Activated CD8-positive, alpha-beta memory T cell treated with anti-CD3 and anti-CD28 coated beads for 24 hours (primary cell): Measurements from ENCODE around the gene HEG1.

Experiments
- DNase-seq: peaks from one replicate; pipeline ENCODE4 v3.0.0-alpha.2; 2020

Gene HEG1

DNA sequence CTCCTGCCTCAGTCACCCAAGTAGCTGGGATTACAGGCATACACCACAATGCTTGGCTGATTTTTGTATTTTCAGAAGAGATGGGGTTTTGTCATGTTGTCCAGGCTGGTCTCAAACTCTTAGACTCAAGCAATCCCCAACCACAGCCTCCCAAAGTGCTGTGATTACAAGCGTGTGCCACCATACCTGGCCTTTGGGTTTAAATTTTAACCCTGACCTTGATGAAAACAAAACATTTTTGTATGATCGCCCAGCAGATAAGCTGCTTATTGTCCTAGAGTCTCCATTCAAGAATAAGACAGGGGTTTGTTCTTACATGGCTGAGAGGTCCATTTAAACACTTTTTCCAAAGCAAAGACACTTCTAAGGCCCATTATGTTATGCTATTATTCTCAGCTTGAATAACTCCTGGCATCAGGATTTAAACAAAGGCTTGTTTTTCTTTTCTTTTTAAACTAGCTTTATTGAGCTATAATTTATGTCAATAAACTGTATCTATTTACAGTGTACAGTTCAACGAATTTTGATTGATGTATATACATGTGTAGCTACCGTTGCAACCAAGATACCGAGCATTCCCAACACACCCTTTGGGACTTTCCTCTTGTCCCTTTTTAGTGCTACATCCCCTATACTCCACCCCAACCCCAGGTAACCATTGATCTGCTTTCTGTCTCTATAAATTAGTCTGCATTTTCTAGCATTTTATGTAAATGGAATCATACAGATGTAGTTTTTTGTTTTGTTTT is 119.8 kb downstream of the HEG1 start:
- DNase-seq = no peak

DNA sequence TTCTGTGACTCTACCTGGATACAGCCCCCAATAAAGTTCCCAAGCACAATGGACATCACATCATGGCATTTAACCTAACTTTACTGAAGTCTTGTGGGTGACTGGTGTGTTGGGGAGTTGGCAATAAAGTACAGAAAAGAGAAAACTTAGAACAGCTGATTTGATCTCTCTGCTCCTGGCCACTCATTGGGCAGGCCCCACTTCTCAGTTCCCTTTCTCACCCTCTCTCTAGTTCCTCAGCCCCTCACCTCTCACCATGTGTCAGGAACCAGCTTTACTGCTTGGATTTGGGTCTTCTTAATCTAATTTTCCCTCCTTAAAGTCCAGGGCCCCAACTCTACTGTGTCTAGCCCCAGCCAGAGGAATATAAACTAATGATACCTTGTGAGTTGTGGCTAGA is 120.5 kb downstream of the HEG1 start:
- no peak for DNase-seq

GRCh38 chr3:124934577-124934976 is 121.2 kb downstream of the HEG1 start, which contains the start of gene MUC13:
Gene MUC13 (minus strand): TSS chr3:124934751. CDS start chr3:124934712, 39 bp downstream.
- DNase-seq = no peak

DNA sequence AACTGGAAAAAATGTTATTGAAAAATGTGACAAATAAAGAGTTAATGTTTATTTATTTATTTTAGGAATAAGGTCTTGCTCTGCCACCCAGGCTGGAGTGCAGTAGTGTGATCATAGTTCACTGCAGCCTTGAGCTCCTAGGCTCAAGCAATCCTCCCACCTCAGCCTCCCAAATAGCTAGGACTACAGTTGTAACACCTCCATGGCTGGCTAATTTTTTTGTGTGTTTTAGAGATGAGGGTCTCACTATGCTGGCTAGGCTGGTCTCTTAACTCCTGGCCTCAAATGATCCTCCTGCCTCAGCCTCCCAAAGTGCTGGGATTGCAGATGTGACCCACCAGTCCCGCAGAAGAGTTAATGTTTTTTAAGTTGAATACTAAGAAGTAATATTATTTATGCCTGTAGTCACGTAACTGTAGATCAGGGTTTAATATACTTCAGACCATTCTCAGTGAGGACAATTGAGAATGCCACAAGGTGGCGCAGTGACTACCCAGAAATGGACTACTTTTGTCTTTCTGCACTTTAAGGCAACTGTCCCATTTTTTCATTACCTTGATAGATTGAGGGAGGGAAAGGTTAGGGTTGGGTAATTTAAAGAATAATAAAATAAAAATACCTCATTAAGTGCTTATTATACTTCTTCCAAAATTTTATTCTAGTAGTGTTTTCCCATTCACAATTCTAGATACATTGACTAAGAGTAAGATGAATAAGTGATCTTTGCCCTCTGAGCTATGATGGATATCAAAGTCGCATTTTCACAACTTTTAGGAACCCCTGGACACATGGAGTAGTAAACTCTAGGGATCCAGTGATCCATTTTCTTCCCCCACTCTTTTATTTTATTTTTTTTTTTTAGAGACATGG is 127.2 kb downstream of the HEG1 start:
- DNase-seq = peak; percentile 69

GRCh38 chr3:124927574-124928045 is 128.2 kb downstream of the HEG1 start:
- DNase-seq = no peak

DNA sequence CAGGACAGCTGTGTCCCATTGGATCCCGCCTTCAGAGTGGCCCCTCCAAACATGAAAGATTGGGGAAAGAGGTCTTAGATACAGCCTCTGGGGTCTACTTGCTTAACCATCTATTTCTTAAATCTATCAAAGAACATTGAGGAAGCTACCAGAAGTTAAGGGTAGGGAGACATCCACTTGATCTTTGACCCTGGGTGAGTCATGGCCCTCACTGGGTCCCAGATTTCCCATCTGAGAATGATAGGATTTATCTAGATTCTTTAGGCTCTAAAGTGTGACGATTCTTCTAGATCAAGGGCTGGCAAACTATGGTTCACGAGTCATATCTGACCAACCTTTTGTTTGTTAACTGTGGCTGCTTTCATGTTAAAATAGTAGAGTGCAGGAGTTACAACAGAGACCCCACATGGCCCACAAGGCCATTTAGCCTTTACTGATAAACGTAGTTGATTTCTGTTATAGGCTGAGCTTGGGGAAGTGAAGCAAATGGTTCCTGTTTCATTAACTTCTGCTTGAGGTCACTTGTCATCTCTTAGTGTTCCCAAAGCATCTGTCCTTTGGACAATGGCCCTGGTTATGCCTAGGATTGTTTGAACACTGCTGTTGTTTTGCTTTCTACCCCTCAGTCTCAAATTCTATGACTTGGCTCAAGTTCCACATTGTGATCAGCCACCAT is 129.2 kb downstream of the HEG1 start:
- DNase-seq = no peak

DNA sequence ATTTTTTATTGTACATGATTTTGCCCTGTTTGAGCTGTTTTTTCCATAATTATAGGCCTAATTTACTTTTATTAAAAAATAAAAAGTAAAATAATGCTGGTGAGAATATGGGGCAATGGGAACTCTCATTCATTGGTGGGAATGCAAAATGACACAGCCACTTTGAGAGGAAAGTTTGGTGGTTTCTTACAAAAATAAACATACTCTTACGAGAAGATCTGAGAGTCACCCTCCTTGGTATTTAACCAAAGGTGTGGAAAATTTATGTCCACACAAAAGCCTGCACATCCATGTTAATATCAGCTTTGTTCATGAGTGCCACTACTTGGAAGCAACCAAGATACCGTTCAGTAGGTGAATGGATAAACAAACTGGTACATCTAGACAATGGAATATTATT is 131.1 kb downstream of the HEG1 start:
- DNase-seq = no peak

DNA sequence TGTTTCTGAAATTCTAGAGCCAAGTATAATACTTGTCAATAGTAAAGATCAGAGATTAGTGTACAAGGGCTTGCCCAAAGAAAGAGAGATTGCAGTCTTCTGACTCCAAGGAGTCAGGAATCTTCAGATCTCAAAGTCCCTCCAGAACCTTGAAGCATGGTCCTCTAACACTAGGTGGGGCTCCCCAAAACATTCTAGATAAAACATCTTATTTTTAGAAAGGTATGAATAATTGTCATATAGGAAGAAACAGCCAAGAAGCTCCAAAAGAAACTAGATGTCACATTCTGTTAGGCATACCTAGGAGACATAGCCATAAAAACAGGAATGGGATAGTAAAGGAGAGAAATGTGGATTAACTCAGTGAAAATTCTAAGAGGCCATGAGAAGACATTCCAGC is 132.0 kb downstream of the HEG1 start:
- no peak for DNase-seq

DNA sequence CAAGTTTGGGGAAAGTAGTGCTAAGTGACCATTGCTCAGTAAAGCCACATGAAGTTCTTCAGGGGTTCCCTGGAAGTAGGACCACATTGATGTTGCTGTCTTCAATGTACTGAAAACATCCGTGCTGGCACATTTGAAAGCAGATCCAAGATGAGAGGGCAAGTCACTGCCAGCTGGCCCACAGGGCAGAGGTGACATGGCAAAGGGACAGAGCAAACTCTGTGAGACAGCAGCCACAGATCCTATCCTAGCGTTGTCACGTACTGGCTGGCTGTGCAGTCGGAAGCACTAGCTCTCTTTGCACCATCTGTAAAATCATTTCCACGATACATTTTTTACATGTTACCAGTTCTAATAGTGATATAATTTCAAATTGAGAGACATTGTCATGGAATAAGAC is 135.1 kb downstream of the HEG1 start:
- DNase-seq = no peak

DNA sequence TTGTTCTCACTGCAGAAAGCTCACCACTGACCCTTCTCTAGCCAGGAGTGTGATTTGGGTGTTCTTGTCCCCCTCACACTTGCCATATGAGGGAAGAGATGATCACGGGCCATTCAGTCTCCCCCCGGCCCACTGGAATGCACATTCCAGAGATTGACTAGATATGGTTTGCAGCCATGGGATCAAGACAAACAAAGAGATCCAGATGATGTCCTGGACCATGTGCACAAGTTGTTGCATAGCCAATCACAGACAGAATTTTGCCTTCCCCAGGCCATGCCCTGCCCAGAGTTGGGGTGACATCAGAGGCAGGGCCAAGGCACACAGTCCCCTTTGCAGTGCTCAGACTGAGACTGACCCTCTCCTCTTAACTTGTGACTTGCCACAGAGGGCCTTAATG is 136.0 kb downstream of the HEG1 start:
- no peak for DNase-seq

DNA sequence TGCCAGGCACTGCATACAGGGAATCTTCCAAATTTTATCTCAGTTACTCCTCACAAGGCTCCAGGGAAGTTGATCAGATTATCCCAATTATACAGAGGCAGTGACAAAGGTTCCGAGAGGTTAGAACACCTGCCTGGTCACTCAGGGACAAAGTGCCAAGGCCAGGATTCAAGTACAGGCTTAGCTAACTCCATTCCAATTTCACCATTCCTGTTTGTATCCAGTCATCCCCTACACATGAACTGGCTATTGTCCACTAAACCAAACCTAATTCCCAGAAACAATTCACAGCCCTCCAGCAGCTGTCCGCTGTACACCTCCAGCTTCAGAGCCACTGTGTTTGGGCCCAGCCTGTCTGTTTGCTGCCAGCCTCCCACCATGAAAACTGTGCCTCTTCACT is 137.3 kb downstream of the HEG1 start:
- DNase-seq = no peak

DNA sequence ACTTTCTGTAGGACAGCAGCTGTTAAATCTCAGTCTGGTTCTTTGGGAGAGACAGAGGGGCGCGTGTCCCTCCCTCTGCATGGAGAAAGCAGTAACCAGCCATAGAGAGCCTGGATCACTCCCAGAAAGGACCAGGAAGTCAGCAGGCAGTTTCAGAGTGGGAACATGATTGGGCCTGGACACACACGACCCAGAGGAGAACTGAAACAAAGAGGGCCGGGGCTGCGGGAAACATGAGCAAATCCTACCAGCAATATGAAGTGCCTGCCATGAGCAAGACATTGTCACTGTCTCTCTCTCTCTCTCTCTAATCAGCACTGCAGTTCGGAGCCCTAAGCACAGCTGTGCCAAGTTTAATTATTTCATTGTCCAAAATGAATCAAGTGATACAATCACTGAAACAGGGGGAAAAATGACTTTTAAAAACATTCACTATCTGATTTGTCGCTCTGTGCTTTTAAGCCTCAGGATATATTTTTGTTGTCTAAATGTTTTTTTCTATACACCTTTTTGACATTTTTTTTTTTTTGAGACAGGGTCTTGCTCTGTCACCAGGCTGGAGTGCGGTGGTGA is 138.9 kb downstream of the HEG1 start:
- no peak for DNase-seq
